DMS153 treated with DMSO at 0.1 percent for 48 hours (cell line): ENCODE measurements around the gene MDP1.
"Not testable (repeated sequence)": the region's sequence is repeated elsewhere in the genome, so short reads cannot be mapped to it uniquely, and the experiment has no call there.

ENCODE experiments used
- DNase-seq: peaks from one replicate; lab custom pipeline; 2025; ENCODE audit not compliant: unreplicated experiment; lab: John Stamatoyannopoulos, UW

MDP1 gene

DNA sequence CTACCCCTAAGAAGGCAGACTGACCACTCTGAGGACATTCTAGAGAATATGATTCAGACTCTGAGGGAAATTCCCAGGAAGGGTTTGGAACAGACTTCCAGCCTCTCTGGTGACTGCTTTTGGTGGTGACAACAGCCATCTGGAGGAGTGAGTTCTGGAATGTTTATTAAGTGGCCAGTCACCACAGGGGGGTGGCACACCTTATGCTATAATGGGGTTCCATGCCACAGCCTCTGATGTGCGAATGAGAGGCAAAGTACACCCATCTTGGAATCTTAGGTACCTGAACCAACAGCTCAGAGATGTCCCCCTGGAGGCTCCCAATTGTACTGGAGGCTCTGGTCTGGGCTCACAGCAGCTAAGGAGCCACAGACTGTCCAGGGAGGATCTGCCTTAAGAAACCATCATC lies 36.0 kb upstream of the MDP1 start:
- no peak for DNase-seq

GRCh38 chr14:24250354-24250753 lies 34.5 kb upstream of the MDP1 start:
- DNase-seq = no peak

- DNase-seq = no peak
Measured at GRCh38 chr14:24249230-24250021, 33.6 kb upstream of the MDP1 start.

GRCh38 chr14:24247422-24247821 lies 31.6 kb upstream of the MDP1 start:
- DNase-seq = no peak

DNA sequence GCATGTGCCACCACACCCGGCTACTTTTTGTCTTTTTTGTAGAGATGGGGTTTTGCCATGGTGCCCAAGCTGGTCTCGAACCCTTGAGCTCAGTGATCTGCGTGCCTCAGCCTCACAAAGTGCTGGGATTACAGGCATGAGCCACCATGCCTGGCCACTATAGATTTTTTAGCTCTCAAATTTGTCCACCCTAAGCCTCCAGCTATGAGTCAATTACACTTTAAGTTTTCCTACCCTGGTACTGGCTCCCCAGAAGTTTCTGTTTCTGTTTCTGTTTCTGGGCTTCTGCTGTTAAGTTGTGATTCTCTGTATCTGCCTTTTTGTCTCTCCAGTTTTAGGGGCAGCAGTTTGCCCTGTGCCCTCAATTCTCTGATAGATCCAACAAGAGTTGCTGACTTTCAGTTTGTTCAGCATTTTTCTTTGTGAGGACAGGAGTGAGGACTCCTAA lies 30.9 kb upstream of the MDP1 start:
- no peak for DNase-seq

DNA sequence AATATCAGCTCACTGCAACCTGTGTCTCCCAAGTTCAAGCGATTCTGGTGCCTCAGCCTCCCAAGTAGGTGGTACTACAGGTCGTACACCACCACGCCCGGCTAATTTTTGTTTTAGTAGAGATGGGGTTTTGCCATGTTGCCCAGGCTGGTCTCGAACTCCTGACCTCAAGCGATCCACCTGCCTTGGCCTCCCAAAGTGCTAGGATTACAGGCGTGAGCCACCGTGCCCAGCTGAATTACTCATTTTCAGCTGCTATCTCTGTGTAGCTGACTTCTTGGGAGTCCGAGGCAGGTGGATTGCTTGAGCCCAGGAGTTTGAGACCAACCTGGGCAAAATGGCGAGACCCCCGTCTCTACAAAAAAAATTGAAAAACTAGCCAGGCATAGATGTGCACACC lies 29.5 kb upstream of the MDP1 start:
- DNase-seq = not testable (repeated sequence)

- no peak for DNase-seq
Measured at GRCh38 chr14:24243336-24243836, 27.5 kb upstream of the MDP1 start.

- peak; percentile 95 for DNase-seq
Measured at GRCh38 chr14:24241829-24242443, 26.1 kb upstream of the MDP1 start.

- DNase-seq = no peak
Measured at GRCh38 chr14:24240110-24240918, 24.4 kb upstream of the MDP1 start.

GRCh38 chr14:24238527-24239037 lies 22.7 kb upstream of the MDP1 start:
- DNase-seq = no peak

GRCh38 chr14:24238123-24238522 lies 22.3 kb upstream of the MDP1 start:
- no peak for DNase-seq

GRCh38 chr14:24237463-24237955 lies 21.6 kb upstream of the MDP1 start:
- DNase-seq = no peak

- DNase-seq = no peak
Measured at GRCh38 chr14:24236689-24237462, 21.0 kb upstream of the MDP1 start.

DNA sequence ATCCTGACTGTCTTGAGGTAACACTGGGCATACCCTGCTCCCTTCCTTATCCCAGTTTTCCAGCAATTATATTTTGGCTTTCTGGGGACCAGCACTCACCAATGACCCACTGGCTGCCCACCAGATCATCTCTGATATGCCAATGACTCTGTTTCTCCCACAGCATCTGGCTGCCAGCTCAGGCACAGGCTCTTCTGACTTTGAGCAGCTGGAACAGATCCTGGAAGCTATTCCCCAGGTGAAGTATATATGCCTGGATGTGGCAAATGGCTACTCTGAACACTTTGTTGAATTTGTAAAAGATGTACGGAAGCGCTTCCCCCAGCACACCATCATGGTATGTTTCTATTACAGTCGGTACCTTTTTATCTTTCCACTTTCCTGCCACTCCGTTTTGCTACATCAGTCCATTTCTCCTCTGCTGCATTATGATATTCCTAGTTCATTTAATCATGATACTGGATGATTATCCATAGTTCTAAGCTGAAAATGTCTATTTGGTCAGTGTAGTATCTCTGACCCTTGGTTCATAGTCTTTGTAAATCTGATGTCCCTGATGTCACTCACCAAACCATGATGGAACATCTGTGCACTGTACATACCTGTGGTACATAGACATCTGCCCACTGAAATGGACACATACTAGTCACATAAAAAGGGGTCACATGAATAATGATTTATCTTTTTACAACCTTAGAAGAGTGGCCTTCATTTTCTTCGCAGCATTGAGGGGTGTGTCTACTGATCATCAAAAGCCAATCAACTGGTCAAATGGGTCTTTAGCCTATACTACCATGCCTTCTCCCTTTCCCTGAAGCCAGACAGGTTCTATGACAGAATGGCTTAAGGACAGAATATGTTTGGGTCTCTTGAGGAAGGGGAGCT lies 20.2 kb upstream of the MDP1 start:
- DNase-seq = no peak

DNA sequence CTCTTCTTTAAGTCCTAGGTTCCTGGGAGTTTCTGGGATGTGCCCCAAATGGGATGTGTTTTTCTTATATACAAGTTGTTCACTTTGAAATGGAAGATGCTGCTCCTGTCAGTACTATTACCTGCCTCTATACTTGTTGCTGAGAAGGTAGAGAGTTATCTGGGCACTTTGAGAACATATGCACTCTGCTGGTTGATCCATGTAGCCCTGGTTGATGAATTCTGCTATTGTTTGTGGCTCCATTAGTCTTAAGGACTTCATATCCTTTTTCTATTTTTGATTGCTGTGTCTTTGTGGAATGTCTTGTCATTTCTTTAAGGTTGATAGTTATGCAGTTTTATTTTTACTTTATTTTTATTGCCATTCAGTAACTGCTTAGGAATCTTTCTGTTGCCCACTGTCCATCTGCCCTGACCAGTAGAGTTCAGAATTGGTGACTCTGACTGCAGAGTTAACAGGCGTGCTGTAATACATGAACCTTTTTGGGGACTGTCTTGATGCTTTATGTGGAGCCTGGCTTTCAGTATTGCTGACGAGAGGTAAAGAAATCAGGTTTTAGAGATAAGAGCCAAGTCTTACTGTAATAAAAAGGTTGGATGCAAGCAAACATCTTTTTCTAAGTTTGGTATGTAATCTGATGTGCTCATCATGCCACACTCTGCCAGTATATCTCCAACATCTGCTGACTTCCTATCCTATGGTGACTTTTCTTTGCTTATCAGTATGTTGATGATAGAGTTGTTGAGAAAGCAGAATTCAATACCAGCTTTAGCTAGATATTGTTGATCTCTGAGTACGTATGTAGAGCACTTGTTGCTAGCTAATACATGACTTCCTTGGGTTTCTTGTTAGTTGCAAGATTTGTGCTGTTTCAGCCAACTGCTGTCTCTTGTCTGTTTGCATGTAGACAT lies 18.5 kb upstream of the MDP1 start:
- no peak for DNase-seq

DNA sequence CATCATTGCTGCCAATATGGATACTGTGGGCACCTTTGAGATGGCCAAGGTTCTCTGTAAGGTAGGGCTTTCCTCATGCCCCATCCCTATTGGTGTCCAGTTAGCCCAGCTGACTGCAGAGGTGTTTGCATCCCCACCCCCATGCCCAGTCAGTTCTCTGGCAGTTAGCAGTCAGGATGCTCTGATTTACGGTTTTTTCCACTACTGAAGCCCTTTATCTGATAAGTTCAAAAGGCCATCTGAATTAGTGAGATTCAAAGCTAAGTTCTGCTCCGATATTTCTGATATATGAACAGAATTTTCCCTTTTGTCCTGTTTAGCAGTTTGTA lies 17.6 kb upstream of the MDP1 start:
- no peak for DNase-seq

DNA sequence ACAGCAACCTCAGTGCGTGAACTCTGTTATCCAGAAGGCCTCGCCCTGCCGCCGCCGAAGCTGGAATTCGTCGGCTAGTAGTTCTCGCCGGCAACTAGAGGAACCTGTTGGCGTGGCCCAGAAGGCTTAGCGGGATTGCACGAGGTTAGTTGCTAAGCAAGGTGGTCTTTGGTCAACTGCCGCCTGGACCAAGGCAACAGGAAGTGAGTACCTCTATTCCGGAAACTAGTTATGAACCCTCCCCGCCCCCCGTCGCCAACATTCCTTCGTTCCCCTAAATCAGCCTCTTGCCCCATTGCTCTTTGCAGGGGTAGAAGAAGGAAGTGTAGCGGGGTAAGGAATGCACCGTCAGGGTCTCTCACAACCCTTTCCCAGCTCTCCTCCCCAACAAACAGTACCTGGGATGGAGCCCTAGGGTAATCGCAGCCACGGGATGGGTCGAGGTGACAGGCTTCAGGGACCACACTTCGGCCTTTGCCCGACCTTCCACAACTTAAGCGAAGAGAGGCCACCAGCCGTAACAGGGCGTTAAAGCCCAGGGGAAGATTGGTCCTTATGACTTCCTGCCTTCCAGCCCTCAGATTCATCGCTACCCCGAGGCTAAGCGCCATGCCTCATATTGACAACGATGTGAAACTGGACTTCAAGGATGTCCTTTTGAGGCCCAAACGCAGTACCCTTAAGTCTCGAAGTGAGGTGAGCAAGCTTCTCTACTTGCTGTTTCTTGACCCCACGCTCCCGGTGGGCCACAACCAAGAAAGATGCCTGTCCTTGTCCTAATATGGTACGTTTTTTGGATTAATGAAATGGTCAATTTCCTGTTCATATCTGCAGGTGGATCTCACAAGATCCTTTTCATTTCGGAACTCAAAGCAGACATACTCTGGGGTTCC lies 17.0 kb upstream of the MDP1 start, which contains the start of gene GMPR2:
Gene GMPR2 (plus strand): TSS at position 285 of the 893 bp plus-strand sequence. CDS start 325 bp downstream, at position 610.
- peak; percentile 76 for DNase-seq
